NCI-H2227 (cell line): Measurements from ENCODE around the gene DDIT4.
"Not testable (repeated sequence)": the region's sequence is repeated elsewhere in the genome, so short reads cannot be mapped to it uniquely, and the experiment has no call there.

Source experiments
- DNase-seq: peaks from one replicate; lab custom pipeline; 2025; ENCODE audit not compliant: unreplicated experiment; lab: John Stamatoyannopoulos, UW

Gene DDIT4

DNA sequence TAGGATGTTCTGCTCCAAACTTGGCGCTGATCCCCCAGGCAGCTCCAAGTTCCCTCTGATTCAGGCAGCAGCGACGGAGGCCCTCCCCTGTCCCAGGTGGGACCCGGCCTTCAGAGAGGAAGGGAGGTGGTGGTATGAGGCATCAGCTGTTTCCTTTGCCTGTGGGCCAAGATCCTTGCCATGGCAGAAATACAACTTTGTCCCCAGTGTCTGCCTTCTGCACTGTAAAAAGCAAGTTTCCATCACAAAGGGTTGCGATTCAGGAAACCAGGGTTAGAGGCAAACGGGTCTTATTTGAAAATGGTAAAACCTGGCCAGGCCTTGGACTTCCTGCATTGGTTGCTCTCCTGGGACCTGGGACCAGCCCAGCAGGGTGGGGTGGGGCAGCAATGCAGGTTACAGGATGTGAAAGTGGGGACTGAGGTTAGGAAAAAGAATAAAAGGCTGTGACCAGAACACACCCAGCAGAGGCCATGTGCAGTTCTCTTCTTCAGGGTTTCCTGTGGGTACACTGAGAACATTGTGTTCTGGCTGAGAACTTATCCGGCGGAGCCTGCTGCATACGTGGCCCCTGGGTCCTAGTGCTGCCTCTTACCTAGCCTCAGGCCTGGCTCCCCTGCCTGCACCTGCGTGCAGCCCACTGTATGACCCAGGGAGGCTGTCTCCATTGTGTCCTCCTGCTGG is 25.1 kb upstream of the DDIT4 start:
- DNase-seq = no peak

DNA sequence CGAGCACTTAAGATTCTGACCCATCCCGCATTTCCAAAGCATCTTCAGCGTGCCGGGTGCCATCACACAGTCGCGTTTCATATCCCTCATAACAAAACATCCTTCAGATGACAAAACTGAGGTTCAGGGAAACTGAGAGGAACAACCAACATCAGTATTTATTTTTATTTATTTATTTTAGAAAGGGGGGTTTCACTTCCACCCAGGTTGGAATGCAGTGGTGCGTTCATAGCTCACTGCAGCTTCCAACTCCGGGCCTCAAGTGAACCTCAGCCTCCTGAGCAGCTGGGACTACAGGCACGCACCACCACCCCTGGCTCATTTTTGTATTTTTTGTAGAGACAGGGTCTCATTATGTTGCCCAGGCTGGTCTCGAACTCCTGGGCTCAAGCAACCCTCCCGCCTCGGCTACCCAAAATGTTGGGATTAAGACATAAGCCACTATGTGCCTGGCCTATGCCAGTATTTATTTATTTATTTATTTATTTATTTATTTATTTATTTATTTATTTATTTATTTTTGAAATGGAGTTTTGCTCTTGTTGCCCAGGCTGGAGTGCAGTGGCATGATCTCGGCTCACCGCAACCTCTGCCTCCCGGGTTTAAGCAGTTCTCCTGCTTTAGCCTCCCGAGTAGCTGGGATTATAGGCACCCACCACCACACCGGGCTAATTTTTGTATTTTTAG is 24.4 kb upstream of the DDIT4 start:
- not testable (repeated sequence) for DNase-seq

DNA sequence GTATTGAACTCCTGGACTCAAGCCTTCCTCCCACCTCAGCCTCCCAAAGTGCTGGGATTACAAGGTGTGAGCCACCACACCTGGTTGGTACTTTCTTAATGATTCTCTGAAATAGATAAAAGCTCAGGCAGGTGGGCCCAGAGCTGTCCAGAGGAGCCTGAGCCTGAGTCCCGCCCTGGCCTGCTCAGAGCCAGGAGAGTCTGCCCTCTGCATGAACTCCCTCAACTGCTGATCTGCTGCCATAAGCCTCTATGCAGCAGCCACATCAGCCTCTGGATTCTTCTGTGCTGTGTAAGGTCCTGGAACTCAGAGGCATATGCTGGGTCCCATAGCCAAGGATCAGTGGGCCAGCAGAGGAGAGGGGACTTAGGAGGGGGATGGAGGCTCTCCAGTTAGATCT is 23.1 kb upstream of the DDIT4 start:
- no peak for DNase-seq

DNA sequence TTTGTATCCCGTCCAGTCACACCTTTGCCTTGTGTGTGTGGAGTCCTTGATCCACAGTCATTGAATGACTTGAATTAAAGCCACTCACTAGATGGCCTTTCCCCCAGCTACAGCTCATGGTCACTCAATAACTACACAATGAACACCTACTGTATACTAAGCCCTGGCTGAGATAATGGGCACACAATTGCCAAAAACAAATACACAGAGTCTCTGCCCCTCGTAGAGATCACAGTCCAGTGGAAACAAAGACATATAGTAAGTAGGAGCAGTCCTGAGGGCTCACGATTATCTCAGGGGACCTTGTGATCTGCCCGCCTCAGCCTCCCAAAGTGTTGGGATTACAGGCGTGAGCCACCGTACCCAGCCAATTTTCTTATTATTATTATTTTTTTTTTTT is 22.1 kb upstream of the DDIT4 start:
- DNase-seq = no peak

DNA sequence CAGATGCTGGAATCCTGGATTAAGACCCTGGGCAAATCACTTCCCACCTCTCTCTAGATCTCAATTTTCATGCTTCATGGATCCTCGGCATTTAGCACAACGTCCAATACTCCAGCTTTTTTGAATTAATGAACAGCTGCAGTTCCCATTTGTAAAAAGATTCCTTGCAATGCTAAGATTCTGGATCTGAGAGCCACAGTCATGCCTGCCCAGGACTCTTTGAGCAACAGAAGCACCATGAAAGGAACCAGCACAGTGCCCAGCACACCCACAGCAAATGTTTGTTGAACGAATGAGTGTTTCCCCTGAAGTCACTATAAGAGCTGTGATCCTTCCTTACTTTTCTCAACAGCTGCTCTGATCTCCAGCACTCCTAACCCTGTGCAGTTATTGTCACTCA is 20.8 kb upstream of the DDIT4 start:
- DNase-seq = no peak

DNA sequence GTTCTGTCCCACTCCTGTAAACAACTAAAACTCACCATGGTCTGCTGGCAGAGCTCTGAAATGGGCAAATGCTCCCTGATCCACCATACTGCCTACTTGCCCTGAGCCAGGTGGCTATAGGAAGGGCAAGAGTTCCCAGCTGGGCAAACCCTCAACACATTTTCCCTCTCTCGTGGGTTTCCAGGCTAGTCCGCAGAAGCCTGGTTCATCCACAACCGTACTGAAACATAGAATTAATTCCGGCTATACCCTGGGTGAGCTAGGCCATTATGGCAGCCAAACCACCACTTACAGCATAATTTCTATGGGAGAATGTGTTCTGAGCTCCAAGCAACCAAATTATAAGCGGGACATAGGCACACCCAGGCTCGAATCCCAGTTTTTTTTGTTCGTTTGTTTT is 20.1 kb upstream of the DDIT4 start:
- DNase-seq = peak; percentile 36

DNA sequence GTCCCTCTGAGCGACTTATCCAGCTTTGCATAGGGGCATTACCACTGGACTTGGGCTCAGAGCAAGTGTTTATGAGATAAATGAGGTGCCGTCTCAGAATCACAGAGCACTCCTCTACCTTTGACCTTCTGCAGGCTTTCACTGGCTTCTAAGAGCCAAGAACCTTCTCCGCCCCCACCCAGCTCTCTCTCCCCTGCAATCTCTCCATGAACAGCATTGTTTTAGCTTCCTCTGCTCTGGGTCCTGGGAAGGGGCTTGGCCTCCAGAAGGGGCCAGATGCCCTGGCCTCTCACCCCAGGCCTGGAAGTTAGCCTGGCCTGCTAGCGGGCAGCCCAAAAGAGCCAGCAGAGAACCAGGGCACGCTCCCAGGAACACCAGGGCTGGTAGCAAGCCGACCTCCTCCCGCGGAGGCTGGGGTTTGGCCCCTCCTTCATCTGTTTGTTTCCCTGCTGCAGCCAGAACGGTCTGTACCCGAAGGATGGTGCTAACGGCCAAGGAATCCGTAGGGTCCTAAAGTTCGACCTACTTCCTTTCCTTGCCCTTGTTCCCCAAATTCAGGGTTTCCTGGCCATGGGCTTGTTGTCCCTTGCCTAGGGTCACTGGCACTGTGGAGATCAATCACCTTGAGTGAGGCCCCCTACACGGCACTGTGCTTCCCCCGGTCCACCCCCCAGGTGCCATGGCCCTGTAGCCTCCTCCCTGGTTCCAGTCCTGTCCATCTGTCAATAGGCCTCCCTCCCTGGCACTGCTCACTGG is 18.7 kb upstream of the DDIT4 start:
- DNase-seq = peak; percentile 66

DNA sequence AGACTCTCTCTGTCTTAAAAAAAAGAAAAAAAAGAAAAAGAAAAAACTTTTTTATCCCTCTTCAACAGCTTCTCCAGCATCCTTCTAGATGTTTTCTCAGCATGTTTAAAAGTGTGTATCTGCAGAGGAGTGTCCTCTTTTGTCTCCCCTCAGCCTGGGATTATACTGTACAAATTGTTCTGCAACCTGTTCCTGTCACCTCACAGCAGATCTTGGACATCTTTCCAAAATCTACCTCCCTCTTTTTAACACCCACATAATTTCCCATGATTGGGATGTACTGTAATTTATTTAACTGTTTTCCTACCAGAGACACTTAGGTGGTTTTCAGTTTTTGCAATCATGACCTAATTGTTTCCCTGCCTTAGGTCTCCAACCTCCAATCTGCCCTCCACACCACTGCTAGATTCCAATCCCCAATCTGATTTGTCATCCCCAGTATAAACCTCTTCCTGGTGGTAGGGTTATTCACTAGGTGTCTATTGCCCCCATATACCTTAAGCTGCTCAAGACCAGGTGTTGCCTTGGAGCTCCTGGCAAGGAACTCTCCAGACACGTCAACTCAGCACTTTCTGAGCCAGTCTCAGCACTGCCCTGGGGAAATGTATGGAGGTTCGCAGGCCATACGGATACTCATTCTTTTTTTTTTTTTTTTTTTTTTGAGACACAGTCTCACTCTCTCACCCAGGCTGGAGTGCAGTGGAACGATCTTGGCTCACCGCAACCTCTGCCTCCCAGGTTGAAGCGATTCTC is 17.6 kb upstream of the DDIT4 start:
- DNase-seq = no peak

DNA sequence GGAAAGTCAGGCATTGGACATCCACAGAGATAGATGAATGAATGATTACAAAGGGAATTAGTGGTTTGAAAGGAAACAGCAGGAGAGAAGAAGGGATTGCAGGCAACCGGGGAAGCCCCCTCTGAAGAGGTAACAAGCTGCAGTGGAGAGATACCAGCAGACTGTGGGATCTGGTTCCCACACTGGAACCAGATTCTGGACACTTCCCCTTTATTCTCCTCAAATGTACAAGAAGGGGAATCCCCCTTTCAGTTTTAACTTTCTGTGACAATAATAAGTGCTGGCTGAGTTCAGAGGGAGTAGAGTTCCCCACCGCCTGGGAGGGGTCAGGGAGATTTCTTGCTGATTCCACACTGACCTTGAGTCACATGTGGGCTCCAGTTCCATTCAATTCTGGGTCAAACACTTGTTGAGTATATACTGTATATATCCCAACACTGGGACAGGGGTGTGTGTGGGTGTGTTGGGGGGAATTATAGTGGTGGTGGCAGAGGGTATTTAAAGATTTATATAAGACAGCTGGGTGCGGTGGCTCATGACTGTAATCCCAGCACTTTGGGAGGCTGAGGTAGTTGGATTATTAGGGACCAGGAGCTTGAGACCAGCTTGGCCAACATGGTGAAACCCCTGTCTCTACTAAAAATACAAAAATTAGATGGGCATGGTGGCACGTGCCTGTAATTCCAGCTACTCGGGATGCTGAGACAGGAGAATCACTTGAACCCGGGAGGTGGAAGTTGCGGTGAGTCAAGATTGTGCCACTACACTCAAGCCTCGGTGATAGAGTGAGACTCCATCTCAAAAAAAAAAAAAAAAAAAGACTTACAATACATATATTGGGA is 16.5 kb upstream of the DDIT4 start:
- DNase-seq = no peak

DNA sequence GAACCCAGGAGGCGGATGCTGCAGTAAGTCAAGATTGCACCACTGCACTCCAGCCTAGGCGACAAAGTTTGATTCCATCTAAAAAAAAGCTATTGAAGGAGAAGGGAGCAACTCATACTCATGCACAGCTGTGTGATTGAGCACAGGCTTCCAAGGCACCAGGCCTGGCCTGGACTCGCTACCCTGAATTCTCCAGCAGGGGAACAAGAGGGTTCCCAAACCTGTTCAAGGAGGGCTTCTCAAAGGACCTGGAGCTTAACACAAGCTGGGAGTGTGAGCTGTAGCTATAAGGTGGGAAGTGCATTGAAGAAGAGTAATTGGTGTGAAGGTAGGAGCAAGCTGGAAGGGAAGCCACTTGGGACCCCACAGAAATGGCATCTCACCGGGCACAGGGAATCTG is 15.1 kb upstream of the DDIT4 start:
- DNase-seq = no peak

DNA sequence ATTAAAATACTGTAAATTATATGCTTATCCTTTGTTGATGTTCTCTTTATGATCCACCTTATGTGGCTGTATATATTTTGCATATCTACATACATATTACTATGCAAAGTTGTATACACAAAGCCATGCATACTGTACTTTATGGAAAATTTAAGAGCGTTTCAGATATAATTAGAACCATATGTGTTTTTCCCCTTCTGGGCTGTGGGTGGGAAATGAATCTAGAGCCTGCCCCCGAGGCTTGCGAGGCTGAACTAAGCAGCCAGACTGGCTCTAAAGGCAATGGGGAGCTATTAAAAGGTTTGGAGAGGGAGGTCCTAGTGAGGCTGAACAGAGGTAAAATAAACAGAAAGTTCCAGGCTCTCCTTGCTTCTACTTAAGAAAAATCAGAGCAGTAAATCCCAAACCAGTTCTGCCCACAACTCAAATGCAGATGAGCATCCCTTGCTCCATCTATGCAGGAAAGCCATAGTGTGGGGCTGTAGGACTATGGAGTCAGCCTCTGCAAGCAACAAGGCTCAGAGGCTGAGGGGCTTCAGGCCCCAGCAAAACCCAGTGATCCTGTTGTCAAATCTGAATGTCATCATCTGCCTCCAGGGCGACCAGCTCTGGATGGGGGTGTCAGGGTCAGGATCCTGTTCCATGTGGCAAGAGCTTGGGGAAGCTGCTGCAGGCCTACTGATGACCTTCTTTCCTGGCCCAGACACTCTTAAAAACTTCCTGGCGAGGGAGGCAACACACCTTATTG is 14.1 kb upstream of the DDIT4 start:
- peak; percentile 13 for DNase-seq

DNA sequence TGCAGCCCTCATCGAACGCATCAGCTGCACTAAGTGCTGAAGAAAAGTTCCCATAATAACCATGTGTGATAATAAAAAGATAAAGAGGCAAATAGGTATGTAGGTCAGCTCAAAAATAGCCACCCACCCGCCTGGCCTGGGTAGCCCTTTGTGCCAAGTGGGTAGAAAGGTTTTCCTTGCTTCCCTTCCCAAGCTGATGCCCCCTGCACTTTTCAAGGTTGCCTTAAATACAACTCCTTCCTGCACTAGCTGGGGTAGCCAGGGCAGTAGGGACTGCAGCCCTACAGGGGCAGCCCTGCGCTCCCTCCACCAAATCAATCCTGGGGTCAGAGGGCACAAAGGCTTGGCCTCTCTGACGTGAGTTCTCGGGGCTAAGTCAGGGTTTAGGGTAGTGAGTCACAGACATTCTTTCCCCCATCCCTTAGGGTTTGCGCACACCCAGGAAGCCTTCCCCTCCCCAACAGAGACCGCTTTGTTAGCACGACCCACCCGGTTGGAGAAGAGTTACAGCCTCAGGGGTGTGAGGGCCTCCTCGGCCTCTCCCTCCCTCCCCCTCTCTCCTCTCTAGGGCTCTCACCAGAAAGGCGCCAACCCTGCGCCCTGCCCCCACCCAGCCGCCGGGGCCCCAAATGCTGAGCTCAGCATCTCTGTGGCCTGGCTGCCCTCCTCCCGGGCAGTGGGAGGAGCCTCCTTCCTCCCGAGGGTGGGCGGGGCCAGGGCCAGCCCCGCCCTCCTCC is 13.3 kb upstream of the DDIT4 start:
- peak; percentile 81 for DNase-seq

DNA sequence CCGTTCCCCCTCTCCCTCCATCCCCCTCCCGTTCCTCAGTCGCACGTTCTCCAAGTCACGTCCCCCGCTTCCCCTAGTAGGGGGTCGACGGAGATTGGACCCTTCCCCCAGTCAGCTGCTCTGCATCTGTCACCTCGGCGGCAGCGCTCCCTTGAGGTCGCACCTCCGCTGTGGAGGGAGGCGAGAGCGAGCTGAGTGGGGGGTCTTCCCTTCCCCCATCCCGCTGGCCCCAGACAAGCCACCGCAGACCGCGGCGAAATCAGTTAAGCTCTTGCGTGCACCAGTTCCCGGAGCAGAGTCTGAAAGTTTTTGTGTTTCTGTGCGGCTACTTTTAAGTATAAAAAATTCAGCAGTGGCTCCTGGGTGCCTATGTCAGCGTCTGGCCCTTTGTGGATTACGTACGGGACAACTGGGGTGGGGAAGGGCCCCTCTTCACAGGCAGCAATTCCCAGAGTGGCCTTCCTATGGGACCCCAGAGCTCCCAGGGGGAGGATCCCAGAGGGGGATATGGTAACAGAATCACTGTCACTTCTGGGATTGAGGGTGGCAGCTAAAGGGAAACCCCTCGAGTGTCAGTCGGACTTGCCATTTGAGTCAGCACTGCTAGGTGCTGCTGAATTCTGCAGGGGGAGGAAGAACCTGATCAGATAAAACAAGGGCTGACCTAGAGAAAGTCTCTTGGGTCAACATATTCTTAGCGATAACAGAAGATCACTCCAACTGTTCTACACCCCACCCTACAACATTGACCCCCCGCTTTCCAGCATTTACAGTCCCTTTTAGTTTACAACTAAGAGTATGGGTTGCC is 12.5 kb upstream of the DDIT4 start:
- DNase-seq = no peak

DNA sequence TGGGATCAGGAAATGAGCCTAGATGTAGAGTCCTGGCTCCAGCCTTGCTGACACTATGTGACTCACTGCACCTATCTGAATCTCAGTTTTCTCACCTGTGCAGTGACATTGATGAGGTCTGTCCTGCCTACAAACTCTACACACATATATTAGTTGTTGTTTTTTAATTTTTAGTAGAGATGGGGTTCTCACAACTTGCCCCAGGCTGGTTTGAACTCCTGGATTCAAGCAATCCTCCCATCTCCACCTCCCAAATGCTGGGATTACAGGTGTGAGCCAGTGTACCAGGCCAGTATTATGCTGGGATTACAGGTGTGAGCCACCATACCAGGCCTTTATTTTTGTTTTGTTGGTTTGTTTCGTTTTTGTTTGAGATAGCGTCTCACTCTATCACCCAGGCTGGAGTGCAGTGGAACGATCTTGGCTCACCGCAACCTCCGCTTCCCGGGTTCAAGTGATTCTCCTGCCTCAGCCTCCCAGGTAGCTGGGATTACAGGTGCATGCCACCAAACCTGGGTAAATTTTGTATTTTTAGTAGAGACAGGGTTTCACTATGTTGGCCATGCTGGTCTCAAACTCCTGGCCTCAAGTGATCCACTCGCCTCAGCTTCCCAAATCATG is 11.8 kb upstream of the DDIT4 start:
- no peak for DNase-seq

DNA sequence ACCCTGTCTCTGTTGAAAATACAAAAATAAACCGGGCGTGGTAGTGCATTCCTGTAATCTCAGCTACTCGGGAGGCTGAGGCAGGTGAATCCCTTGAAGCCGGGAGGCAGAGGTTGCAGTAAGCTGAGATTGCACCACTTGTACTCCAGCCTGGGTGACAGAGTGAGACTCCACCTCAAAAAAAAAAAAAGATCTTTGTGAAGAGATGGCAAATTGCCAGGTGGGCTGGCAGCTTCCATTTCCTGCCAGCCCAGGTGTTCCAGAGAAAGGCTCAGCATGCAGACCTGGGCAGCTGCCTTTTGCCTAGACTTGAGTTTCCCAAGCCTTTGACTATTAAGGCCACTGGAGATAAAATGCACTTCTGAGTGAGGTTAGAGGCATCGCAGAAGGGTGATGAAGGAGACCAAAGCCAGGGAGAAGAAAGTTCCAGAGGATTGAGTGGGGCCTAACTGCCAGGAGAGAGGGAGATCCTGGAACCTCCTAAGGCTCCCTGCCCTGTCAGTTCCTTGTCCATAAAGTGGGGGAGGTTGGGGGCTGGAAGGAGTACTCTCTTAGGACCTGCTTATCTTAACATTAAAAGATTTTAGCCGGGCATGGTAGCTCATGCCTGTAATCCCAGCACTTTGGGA is 10.0 kb upstream of the DDIT4 start:
- DNase-seq = peak; percentile 64

DNA sequence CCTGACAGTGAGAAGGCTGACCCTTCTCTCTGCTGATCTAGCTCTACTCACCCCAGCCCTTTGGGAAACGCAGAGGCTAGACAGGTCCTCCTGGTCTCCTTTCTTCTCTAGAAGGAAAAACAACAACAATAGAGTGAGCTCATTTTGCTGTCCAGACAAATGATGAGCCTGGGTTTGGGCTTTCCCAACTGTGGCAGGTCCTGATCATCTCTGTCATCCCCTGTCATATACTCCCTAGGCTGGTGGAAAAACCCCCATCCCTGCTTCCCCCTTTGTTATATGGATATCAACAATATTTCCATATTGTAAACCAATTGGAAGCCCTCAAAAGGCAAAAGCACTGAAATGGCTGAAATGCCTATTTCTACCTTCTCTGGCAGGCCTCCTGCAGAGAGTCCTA is 9.2 kb upstream of the DDIT4 start:
- DNase-seq = no peak

DNA sequence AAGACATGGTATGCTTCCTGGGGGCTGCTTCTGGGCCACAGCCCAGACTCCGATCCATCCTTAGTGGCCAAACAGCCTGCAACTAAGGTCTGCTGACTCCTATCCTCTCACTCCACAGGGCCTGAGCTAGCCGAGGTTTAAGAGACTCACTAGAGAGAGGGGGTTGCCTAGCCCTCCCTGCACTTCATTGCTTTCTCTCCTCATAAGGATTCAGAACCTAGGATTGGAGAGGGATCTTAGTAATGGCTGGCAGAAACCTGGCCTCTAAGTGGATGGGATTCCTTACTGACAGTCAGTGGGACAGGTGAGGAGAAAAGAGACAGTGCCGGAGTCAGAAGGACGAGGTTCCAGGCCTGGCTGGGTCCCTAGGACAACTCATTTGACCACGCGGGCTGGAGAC is 8.2 kb upstream of the DDIT4 start:
- DNase-seq = no peak
